ENCODE results near the gene VPS33A.

DNA sequence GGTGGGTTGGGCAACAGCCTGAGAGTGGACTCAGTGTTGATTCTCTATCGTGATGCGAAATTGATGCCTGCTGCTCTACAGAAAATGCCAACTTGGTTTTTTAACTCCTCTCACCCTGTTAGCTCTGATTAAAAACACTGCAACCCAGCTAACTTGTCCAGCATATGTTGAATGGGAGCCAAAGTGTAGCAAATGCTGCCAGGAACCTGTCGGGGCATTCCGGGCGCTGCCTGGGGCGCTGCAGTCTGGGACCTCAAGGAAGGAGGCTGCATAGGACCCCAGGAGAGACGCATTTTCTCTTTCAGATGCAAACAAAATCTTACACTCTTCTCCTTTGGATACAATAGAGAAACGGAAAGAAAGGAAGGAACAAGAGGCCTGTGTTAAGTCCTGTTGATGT is 58.9 kb downstream of the VPS33A start:
- TF ChIP-seq MYC (IDR thresholded peaks at IDR 0.05; ENCODE audit: borderline replicate concordance, low read length) (no peak), RCOR1 (IDR thresholded peaks at IDR 0.05; ENCODE audit: low read depth, low read length) (no peak)
- TF ChIP-seq, protein P1, sequence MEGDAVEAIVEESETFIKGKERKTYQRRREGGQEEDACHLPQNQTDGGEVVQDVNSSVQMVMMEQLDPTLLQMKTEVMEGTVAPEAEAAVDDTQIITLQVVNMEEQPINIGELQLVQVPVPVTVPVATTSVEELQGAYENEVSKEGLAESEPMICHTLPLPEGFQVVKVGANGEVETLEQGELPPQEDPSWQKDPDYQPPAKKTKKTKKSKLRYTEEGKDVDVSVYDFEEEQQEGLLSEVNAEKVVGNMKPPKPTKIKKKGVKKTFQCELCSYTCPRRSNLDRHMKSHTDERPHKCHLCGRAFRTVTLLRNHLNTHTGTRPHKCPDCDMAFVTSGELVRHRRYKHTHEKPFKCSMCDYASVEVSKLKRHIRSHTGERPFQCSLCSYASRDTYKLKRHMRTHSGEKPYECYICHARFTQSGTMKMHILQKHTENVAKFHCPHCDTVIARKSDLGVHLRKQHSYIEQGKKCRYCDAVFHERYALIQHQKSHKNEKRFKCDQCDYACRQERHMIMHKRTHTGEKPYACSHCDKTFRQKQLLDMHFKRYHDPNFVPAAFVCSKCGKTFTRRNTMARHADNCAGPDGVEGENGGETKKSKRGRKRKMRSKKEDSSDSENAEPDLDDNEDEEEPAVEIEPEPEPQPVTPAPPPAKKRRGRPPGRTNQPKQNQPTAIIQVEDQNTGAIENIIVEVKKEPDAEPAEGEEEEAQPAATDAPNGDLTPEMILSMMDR (IDR thresholded peaks at IDR 0.05): no peak

Data from A549 (cell line).